Cortex of kidney (tissue), 1 donor: ENCODE data around the gene PBX1.

ENCODE experiments used
- DNase-seq: peaks from one replicate; lab custom pipeline; 2025; lab: John Stamatoyannopoulos, UW

PBX1 gene

DNA sequence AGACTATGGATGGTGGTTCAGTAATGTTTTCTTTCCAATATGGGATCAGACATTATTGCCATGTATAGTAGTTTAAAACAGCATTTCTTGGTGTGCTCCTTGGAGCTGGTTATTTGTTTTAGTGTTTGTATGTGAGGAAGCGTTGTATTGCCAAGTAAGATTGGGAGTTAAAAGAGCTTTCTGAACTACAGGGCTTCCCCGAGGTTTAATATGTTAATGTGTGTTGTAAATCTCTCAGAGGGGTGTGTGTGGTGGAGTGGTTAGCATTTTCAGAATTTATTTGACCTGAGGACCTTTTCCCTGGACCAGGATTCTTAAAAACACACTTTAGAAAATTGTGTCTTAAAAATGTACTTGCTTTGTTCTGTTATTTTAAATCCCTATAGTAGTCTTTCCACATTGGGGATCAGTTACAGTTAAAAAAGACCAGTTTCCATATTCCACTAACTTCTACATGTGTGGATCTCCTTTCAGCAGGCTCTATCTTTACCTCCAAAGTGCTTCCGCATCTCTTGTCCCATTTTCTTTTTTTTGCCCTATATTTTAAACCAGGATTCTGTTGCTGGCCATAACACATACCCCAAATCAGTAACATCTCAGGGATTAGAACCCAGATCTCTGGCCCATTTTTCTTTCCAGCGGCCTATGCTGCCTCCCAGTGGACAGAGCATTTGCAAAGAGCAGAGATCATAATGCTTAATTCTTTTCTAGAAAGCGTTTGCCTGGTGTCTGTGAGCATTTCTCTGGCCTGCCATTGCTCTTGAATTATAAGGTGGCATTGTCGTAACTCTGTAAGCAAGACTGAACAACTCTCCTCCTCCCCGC, 58.6 kb downstream of the PBX1 start:
- DNase-seq, result no peak

DNA sequence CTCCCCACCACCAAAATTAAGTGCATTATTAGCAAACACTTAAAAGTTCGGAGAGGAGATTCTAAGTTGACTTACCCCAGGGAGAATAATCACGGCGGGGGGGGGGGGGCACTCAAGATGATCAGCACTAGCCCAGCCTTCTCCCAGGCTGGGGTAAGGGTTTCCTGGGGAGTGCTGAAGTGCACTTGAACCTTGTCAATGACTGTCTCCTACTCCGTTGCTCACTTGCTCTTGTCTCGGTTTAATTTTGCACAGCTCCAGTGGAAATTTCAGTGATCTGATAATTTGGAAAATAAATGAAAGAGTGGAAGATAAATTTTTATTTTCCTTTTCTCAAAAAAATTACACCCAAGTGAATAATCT, 59.2 kb downstream of the PBX1 start:
- no peak for DNase-seq

DNA sequence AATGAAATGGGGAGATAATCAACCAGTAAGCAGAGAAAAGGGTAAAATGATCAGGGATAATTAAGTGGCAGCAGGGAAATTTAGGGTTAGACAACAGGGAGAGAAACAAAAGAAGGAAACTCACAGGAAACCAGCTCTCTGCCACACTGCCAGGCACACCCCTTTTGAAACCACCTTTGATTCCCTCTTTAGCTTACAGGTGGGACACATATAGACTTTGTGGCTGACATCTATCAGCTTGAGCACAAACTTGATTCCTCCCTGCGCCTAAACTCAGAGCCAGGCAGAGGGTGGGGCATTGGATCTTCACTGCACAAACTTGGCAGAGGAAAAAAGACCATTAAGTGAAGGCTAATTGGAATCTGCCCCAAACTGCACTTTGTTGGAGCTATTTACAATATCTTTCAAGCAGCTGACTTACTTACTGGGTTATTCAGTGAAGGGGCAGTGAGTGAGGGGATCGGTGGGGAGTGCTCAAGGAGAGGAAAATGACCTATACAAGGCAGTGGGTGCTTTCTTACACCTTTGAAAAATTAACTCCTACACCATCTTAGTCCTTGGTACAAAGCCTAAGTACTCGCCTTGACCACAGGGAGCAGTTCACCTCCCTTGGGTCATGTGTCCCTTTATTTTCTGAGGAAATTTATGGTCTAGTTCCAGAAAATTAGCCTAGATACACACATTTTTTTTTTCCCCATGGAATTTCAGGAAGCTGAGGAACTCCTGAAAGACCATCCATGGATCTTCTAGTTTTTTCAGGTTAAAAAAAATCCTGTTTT, 60.2 kb downstream of the PBX1 start:
- DNase-seq, result no peak

DNA sequence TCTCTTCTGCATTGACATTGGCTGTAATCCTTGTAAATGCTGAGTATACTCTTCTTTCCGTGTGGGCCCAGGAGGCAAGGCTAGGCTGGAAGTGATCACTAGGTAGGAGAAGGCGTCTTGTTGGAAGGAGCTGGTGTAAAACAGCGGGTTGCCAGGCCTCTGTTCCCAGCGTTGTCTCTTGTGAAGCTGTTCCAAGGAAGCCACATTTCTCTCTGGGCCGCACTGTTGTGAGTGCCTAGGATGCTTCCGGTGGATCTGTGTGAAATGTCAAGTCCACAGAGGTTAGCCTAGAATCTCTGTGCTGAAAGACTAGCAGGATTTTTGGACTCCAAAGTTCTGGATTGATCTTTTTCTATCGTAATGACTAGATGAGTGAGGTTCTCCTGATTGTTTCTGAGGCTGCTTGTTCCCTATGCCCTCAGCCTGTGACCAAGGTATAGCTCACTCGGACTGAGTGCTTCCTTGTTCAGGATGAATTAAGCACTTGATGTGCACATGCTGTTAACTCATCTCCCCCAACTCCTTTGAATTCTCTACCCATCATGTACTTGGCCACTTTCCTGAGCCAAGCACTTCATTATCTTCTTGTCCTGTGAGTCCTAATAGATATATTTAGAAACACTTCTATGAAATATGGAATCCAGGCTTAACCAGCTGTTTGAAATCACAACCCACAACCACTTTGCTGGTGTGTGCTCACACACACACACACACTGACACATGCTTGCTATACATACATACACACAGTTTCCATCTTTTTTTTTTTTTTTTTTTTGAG, 63.3 kb downstream of the PBX1 start:
- no peak for DNase-seq

DNA sequence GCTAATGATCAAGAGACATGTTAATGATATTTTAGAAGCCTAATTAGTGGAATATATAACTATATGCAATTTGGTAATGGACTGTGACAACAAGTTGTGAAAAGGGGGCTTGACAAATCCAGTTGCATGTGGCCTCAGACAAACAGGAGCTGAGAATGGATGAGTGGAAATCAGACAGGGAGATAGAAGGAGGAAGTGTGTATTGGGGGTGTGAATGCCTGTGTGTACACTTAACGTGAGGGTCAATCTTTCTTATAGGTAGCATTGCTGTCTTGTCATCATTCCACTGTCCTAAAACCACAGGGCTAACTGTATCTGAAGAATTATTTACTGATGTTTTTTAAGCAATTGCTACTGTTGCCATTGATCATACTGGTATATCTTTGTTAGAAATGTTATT, 64.8 kb downstream of the PBX1 start:
- DNase-seq, result no peak

DNA sequence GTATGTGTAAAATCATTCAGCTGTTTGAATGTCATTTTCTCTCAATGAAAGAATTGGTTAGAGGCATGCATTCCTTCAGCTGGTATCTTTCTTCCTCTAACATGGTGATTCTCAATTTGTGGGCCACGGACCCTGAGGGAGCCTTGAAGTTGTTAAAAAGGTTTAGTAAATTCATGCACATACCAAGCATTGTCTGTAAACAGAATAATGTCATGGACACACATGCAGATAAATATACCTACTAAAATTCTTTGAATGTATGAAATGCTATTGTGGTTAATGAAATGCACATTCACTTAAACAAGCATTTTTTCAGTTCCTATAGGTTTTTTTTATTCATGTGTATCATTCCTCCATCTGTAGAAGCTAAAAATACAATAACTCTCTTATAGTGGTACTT, 65.4 kb downstream of the PBX1 start:
- DNase-seq, result no peak

DNA sequence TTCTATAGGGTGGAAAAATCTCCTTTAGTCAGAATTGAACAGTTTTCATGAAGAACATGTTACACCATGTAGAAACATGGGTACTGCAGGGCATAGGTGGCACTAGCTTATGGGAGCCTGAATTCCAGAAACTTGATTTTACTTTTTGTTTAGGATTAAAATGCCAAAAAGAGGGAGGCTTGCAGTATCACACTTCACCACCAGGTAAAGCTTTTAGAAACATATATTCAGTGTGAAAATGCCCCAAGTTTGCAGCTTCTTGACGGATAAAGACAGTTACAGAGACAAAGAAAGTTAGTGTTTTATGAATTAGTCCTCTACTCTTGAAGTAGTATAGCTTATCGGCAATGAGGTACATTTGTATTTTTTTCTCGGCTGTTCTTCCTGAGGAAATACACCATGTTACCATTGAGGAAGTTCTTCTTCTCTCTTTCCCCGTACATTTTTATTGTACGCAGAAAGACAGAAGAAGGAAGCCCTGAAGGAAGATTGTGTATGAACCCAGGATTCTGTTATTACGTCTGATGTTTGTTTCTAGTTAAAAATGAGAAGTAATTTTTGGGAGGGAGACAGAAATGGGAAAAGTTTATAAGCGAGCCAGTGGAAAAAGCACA, 66.1 kb downstream of the PBX1 start:
- DNase-seq, result no peak

DNA sequence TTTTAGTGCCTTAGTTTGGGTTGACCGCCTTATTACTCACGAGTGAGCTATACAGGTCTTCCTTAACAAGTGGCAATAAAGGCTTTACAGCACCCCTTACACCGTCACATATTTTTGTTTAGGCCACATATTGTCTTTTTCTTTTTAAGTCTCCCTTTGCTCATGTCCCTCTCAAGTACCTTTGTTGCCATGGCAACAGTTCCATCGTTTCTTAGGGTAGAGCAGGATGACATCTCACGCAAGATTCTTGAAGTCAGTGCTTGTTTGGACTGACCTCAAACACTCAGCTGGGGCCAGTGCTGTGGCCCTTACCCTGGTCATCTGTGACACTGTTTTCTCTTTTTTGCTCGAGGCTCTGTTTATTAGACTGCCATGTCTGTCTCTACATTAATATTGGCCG, 69.8 kb downstream of the PBX1 start:
- DNase-seq, result no peak

DNA sequence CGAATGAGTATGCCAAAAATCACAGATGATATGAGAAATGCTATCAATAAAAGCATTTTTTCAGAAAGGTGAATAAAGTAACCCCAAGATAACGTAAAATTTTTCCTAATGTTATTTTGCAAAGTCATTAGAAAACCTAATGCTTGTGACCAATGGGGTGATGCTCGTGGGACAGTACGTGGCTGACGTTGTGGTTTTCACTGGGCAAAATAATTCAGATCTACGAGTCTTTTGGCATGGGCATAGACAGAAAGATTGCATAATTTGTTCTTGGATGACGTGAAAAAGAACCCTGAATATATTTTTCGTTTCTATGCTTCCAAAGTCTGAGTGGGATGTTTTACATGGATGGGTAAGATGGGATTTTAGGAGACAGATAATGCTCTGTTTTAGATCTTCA, 71.0 kb downstream of the PBX1 start:
- no peak for DNase-seq

DNA sequence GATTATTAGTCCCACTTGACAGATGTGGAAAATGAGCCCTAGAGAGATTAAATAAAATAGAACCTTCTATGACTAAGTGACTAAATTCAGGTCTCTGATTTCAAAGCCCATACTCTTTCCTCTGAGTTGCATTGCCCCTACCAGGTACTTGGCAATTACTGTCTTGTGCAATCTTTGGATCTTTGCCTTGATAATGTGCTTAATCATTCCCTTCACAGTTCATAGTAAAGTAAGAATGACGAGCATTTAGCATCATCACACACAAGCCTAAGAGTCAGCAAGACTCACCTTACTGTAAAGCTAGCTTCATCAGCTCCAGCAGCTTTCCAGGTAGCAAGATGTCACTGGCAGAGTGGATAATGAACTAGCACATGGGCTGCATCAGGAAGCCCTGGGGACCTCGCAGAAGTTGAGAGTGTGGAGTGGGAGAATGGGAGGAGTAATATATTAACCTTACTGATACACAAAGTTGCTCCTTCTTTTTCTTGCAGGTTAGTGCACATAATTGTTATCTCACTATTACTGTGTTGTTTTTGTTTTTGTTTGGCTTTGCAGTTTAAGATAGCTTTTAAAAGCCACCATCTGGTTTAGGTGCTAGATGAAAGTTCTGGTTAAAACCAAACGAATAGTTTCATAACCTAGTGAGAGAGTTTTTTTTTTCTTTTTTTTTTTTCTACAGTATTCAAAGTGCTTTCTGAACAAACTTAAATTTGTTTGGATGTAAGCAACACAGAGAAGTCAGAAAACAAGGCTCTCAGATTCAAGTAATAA, 71.8 kb downstream of the PBX1 start:
- no peak for DNase-seq

DNA sequence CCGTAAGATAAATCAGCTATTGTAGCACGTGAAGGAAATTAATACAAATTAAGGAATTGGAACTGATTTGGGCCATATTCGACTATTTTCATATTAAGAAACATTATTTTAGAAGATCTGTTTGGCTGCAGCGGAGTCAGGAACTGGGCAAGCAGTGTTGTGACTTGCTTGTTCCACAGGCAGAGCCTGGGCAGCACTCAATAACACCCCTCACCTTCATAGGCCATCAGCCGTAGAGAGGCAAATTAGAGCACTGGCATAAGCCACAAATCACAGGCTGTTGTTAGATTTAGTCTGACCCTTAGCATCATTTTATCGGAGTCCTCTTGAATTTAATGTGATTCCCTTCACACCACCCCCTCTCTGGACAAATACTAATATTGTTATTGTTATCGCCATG, 72.8 kb downstream of the PBX1 start:
- no peak for DNase-seq

DNA sequence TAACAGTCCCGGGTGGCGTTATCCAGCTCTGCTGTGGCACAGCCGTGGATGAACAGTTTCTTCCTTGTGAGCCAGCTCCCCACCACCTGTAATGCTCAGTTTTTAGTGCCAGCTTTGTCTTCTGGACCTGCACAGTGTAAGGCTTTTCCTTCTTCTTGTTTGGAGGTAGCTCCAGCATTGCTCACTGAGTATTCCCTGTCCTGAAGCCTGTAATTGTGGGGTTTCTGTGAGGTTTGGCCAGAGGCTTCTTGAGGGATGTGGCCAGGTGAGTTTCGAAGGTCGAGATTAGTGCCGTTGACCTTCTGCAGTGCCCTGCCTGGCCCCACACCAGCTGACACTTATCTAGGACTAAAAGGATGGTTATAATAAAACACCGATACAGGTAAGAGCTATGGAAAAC, 75.0 kb downstream of the PBX1 start:
- no peak for DNase-seq

DNA sequence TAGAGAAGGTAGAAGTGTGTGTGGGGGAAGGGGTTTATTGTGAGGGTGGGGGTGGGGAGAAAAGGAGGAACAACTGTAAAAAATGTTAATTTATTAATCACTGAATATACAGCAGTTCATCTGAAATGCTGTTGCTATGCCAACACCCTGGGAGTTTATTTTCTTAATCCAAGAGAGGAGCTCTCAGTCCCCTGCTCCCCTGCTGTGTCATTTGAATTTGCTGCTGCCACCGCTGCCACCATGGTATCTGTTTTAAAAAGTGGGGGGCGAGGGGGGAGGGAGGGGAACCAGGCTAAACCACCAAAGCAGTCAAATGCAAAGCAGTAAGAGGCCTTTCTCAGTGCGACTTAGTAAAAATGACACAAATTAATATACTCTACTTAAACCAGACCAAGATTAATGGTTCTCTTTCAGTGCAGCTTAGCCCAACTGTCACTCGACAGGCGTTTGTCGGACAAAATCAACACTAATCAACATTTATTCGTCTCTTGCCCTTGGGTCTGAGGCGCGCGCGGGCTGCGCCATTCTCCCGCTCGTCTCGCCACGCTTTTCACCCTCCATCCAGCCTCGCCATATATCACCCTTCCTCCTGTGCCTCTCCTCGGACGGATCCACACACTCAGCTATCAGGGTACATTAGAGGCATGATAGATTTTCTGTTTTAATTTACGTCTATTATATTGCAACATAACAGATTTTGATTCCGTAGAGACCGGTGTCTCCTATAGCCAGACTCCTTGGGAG, 76.2 kb downstream of the PBX1 start:
- DNase-seq, result no peak

DNA sequence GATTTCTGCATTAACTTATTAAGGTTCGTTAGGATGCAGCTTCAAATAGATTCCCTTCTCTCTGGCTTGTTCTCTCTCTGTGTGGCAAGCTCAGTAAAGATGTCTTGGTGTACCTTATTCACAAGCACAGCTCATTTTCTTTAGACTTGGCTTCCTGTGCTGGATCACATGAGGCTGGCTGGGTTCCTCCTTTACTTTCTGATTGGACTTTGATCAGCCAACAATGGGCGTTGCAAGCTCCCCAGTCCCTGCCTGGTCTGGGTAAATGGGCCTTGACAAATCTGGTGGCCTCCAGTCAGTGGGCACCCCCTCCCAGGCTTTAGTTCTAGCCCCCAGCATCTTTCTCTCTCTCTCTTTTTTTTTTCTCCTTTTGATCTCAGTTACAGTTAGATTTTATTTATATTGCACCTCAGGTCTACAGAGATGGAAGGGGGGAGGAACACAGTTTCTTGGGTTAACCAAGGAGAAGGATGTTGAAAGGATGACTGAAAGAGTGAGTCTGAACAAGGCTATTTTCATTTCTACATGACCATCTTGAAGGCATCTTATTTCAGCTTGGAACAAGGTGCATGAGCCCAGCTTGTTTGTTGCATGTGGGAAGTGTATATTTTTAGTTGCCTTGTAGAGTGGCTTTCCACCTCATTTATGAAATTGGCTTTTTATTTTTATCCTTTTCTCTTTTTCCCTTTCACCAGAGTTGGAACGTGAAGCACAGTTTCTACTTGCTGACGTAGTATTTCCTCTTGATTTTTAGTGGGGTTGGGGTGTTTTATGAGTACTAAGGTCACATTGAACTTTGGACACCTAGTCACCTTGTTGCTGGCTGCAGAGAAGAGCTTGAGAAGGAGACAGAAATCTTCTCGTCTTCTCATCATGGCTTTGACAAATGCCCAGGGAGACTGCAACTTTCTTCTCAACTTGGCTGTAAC, 77.1 kb downstream of the PBX1 start:
- DNase-seq, result no peak

DNA sequence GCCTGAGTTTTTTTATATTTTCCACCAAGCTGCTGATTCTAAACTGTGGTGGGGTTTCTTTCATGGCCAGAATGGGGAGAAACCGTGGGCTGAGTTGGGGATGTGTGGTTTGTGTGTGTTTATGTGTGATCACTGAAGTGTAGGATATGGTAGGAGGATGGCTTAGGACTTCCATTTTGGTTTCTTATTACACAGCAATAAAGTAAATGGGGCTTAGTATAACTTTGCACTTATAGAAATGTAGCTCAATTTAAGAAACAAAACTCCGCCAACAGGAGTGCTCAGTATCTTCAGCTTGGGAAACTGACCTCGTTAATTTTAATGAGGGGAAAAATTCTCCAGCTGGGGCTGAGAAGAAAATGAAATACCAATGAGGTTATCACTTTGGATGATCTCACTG, 77.8 kb downstream of the PBX1 start:
- no peak for DNase-seq

DNA sequence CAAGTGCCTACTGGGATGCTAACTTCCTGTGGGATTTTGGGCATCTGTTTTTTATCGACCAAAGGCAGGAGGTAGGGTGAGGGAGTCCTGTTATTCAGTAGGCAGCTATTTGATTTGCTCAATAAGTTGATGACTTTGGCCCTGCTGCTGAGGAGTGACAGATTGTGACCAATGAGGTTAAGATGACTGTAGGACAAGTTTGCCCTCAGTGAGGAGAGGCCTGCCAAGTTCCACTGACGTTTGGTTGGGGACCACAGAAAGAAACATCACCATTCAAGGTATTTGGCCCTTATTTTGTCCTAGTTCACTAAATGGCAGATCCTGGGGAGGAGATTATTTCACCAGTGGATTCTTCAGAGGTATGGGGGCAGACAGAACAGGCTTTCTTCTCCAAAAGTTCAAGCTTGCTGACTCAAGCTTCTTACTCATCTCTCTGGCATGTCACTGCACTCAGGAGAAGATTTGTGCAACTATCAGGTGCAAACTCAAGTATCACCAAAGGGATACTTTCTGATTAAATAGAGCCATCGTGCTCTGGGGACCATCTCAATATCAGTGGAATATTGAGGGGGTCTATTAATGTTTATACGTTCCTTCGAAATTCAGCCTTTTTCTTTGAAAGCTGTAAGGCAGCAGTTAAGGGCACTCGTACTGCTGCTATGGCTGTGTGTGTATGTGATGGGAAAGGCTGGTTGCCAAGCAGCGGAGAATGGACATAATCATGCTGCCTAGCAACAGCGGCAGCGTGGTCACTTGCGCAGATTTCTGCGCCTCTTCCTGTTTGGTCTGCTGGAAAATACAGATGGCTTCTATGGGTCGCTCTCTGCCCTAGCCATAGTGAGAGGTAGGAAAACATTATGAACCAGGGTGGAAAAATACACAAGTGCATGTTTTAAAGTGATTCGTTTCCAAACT, 78.7 kb downstream of the PBX1 start:
- DNase-seq, result no peak

DNA sequence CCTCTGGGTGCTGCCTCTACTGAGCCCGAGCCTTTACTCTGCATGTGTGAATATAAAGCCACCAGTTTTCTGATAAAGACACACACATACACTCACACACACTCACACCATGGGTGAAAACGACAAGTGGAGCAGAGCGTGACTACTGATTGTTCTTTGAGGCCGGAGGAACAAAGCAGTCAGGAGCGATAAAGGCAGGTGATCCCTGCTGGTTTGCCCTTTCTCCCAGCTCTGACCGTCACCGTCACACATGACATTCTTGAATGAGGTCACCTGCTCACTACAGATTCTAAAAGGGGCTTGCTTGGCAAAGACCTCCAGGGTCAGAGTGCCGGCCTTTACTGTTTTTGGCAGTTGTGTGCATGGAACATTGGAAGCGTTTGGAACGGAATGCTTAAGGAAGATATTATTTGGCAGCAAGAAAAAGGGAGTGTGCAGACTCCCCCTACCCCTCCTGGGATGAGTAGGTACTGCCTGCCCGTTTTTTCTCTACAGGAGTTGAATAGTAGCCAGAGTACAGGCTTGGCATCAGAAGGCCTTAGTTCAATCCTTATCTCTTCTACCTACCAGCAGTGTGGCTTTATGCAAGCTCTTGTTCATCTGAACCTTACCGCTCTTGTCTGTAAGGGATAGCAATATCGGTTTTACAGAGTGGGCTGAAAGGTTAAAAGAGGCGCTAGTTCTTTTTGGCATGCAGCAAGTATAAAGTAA, 79.7 kb downstream of the PBX1 start:
- no peak for DNase-seq
